A673 (cell line): ENCODE data around the gene RBM4B. TPM values are rescaled to one million over a fixed set of nuclear protein-coding genes. Genes with fewer than 3 reads are reported as not detected.
A peak's percentile ranks its signal among the peaks of the same experiment; 100 is the strongest.

Source experiments
- BruUV-seq: library from RNA; stranded (reverse); fragments of 400-500 nt; replicated peaks from 2 replicates; lab custom pipeline; 2021; lab: Mats Ljungman, UMichigan
- CTCF ChIA-PET: fragments of 300-600 bp; sonication (Branson Sonifier 250); formaldehyde crosslinking; loops from one replicate; lab custom pipeline; 2022; ENCODE audit warnings: antibody characterized with exemption; lab: Charles Lee
- POLR2A ChIA-PET: fragments of 300-600 bp; sonication (Branson Sonifier 250); formaldehyde crosslinking; loops from one replicate; lab custom pipeline; 2022; ENCODE audit warnings: antibody characterized with exemption; ENCODE audit not compliant: low non-redundant PET; lab: Charles Lee
- DNase-seq: peaks from one replicate; pipeline ENCODE4 v3.0.0-alpha.2; 2015; ENCODE audit warnings: low spot score
- H3K27ac ChIP-seq: fragments of 200-600 bp; sonication (generic); 2 replicates; pipeline ENCODE4 v1.5.1; 2016; ENCODE audit warnings: mixed run types, low read depth, mild to moderate bottlenecking, mixed read lengths, antibody characterized with exemption, low read length; ENCODE audit not compliant: poor library complexity, severe bottlenecking
- H3K27me3 ChIP-seq: fragments of 200-600 bp; sonication (generic); replicated peaks from 2 replicates; pipeline ENCODE4 v1.6.1; 2017; ENCODE audit warnings: mixed run types, low read depth, mild to moderate bottlenecking, mixed read lengths, antibody characterized with exemption, low read length; ENCODE audit not compliant: insufficient read depth, poor library complexity
- H3K36me3 ChIP-seq: fragments of 200-600 bp; sonication (generic); 2 replicates; pipeline ENCODE4 v1.6.1; 2016; ENCODE audit warnings: mixed run types, mild to moderate bottlenecking, mixed read lengths, antibody characterized with exemption, low read length; ENCODE audit not compliant: insufficient read depth, poor library complexity, severe bottlenecking
- H3K4me1 ChIP-seq: fragments of 200-600 bp; sonication (generic); 2 replicates; pipeline ENCODE4 v1.6.1; 2017; ENCODE audit warnings: mixed run types, mild to moderate bottlenecking, mixed read lengths, antibody characterized with exemption, low read length; ENCODE audit not compliant: insufficient read depth, poor library complexity, severe bottlenecking
- H3K4me3 ChIP-seq: fragments of 200-600 bp; sonication (generic); 2 replicates; pipeline ENCODE4 v1.5.1; 2016; ENCODE audit warnings: low read depth, mixed run types, mild to moderate bottlenecking, mixed read lengths, low read length; ENCODE audit not compliant: poor library complexity, severe bottlenecking
- H3K9me3 ChIP-seq: fragments of 200-600 bp; sonication (generic); 2 replicates; pipeline ENCODE4 v1.6.1; 2016; ENCODE audit warnings: mixed run types, low read depth, mild to moderate bottlenecking, mixed read lengths, antibody characterized with exemption, low read length; ENCODE audit not compliant: poor library complexity, severe bottlenecking
- EZH2 ChIP-seq: fragments of 200-600 bp; sonication (generic); IDR thresholded peaks from 2 replicates; pipeline ENCODE4 v1.6.1; 2017; ENCODE audit warnings: borderline replicate concordance, low read depth, mild to moderate bottlenecking, mixed read lengths, antibody characterized with exemption, low read length; ENCODE audit not compliant: poor library complexity, severe bottlenecking
- intact Hi-C: fragments of 100-400 bp; cut with micrococcal nuclease; formaldehyde crosslinking; loops from one replicate; pipeline ENCODE4 v1.10.0; 2022; ENCODE audit not compliant: unreplicated experiment
- total RNA-seq: library from RNA; stranded (reverse); gene quantifications from 2 replicates; pipeline ENCODE4 v1.2.3, GENCODE V29; 2021
- TF ChIP-seq, protein P1 (sequence below): fragments of 300-800, 200-600 bp; sonication (generic); conservative IDR thresholded peaks from 2 replicates; pipeline ENCODE4 v1.5.1; 2017; ENCODE audit warnings: low read depth, mild to moderate bottlenecking, antibody characterized with exemption, low read length, moderate library complexity, mixed read lengths

The RBM4B gene
- total RNA-seq, 1 experiment from 2014 or later, result 40.5 TPM

DNA sequence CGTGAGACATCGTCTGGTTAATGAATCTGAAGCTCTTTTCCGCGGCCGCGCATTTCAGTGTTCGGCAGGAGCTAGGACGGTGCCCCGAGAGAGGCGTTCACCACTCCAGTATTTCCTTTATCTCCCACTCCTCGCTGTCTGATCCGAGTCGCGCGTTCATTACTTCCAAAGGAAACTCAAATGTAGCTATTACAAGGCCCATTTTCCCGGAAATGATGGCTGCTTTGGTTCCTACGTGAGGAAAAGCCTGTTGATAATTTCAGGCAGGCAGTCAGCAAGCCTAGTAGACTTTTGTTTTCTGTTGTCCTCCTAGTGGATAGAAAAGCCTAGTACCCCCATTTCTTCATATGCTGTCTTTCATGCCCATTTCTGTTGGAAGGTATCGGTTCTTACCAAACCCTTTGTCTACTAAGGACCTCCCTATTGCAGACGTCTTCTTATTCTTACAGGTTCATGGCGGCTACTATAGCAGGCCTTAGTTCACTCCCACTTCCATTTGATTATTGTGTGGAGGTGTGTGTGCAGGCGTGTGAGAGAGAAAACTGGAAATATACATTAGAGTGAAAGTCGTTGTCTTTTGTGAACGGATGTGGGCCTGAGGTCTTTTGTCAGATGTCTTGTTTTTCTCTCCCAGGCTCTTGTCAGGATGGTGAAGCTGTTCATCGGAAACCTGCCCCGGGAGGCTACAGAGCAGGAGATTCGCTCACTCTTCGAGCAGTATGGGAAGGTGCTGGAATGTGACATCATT lies 38.4 kb downstream of the RBM4B start:
- Histone ChIP-seq H3K36me3 (peaks cover 60% of the 10 kb centered on the region), H3K27me3 (no peaks in the 10 kb centered on the region), H3K27ac (peak overlapping the region; percentile 95), H3K4me3 (peak overlapping the region; percentile 67), H3K4me1 (peaks cover 44% of the 10 kb centered on the region), H3K9me3 (no peaks in the 10 kb centered on the region)
- DNase-seq, result peak; percentile 57
- TSS peak; percentile 49 for BruUV-seq
- TF ChIP-seq, protein P1, sequence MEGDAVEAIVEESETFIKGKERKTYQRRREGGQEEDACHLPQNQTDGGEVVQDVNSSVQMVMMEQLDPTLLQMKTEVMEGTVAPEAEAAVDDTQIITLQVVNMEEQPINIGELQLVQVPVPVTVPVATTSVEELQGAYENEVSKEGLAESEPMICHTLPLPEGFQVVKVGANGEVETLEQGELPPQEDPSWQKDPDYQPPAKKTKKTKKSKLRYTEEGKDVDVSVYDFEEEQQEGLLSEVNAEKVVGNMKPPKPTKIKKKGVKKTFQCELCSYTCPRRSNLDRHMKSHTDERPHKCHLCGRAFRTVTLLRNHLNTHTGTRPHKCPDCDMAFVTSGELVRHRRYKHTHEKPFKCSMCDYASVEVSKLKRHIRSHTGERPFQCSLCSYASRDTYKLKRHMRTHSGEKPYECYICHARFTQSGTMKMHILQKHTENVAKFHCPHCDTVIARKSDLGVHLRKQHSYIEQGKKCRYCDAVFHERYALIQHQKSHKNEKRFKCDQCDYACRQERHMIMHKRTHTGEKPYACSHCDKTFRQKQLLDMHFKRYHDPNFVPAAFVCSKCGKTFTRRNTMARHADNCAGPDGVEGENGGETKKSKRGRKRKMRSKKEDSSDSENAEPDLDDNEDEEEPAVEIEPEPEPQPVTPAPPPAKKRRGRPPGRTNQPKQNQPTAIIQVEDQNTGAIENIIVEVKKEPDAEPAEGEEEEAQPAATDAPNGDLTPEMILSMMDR, result no peak
- CTCF ChIA-PET, result interaction anchor here (0.7 kb wide), 1 partner anchor 173 kb away, joined by 3 read pairs; the partner anchor contains the start of gene PELI3
- POLR2A ChIA-PET, result interaction anchor here (0.6 to 0.7 kb wide), 3 partner anchors 47 to 218 kb away, joined by 3 to 7 read pairs (median 3); no protein-coding TSS in a partner anchor
- intact Hi-C loops, result loop anchor here (2.0 kb wide), 1 partner anchor 22 kb away; the partner anchor contains the start of gene RBM14

DNA sequence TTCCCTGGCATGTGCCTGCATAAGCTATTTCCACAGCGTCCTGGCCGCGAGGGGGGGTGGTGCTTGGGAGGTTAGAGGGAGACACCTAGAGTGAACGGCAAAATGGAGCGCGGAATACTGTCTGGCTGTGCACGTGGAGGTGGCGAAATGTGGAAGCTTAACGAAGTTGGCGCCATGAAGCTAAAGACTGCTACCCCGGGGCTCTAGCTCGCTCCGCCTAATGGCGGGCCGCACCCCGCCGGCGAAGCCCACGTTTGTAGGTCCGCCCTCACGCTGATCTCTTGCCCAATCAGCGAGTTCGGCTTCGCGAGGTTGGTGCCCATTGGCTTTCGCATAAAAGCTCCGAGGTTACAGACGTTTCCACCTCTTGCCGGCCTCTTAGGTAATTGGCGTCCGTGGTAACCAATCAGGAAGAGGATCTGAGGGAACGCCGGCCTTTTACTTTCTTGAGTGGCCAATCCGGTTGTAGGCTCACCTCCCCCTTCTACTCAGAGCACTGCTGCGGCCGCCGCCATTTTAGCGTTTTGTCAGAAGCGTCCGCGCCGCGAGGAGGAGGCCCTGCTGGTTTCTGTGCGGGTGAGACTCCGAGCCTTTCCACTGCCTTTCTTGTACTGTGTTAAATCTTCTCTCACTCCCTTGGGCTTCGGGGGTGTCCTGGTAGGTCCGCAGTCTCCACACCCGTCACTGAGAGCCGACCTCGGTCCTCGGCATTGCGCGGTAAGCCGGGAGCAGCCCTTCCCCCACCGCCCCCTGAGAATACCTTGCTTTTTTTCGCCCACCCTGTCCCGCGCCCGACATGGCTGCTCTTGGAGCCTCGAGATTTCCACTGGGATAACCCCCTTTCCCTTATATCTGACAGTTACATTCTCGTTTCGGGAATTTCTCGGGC lies 39.3 kb downstream of the RBM4B start, which contains the start of gene RBM4:
RBM4 (plus strand) TSS at position 527 of the 889 bp plus-strand sequence. CDS start 1,009 bp downstream, outside the sequence.
- ChIA-PET POLR2A (interaction anchor here (0.6 to 1.7 kb wide), 7 partner anchors 10 to 217 kb away, joined by 3 to 7 read pairs (median 4); partner anchors contain the start of gene RBM4B), CTCF (interaction anchor here (0.6 to 0.7 kb wide), 3 partner anchors 25 to 801 kb away, joined by 3 to 4 read pairs (median 3); partner anchors contain the start of gene PELI3)
- no peaks in the 10 kb centered on the region for H3K9me3 ChIP-seq
- DNase-seq, result peak; percentile 100
- no peak for TF ChIP-seq EZH2
- TF ChIP-seq, protein P1, result no peak
- H3K36me3 ChIP-seq, result peaks cover 57% of the 10 kb centered on the region
- peak within 1 kb of the TSS; percentile 95 for H3K27ac ChIP-seq
- intact Hi-C loops, result loop anchor here (2.0 kb wide), 1 partner anchor 22 kb away; the partner anchor contains the start of gene RBM14
- H3K4me3 ChIP-seq, result peak within 1 kb of the TSS; percentile 67
- no TSS peak for BruUV-seq
- H3K4me1 ChIP-seq, result peaks cover 44% of the 10 kb centered on the region
- H3K27me3 ChIP-seq, result no peaks in the 10 kb centered on the region
